Coronary artery (tissue), 2 donors: ENCODE results near the gene S100A13.

ENCODE experiments used
- DNase-seq: peaks from one replicate; pipeline ENCODE4 v3.0.0-alpha.2; 2017; ENCODE audit warnings: low spot score
- H3K27ac ChIP-seq, 2 donors: fragments of 200-600 bp; sonication (generic); one replicate each; pipeline ENCODE4 v1.5.1; 2016 to 2019
- H3K4me3 ChIP-seq: fragments of 200-600 bp; sonication (generic); 2 replicates; pipeline ENCODE4 v1.5.1; 2016; ENCODE audit warnings: mild to moderate bottlenecking, moderate library complexity
- TF ChIP-seq, protein P1 (sequence below): fragments of 200-600 bp; sonication (generic); IDR thresholded peaks from one replicate; pipeline ENCODE4 v1.5.1; 2019; ENCODE audit warnings: antibody characterized with exemption

Gene S100A13

DNA sequence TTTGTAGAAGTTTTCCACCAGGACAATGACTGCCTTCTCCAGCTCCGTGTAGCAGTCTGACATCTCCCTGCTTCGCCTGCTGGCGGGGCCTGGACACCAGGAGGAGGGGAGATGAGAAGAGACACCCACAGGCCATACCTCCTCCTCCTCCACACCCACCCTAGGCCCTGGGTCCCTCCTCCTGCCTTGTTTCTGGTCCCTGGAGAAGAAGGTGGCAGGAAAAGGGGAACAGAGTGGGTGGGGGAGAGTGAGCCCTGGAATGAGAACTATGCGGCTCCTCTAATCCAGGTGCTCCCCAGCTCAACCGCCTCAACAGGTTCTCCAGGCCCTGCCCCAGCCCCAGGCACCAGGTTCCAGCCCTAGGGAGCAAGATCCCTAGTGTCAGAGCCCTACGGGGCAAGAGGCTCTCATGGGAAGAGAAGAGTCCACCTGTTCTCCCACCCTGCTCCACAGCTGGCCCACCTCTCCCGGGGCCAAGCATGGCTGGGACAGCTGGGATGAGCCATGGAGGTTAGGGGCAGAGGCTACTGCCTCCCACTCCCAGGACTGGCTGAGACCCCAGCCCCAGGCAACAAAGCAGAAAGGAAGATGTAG, 19.1 kb downstream of the S100A13 start:
- no peak for DNase-seq
- Histone ChIP-seq H3K4me3 (peak overlapping the region; percentile 86), H3K27ac (peak overlapping the region; percentile 80 to 97)
- TF ChIP-seq, protein P1, sequence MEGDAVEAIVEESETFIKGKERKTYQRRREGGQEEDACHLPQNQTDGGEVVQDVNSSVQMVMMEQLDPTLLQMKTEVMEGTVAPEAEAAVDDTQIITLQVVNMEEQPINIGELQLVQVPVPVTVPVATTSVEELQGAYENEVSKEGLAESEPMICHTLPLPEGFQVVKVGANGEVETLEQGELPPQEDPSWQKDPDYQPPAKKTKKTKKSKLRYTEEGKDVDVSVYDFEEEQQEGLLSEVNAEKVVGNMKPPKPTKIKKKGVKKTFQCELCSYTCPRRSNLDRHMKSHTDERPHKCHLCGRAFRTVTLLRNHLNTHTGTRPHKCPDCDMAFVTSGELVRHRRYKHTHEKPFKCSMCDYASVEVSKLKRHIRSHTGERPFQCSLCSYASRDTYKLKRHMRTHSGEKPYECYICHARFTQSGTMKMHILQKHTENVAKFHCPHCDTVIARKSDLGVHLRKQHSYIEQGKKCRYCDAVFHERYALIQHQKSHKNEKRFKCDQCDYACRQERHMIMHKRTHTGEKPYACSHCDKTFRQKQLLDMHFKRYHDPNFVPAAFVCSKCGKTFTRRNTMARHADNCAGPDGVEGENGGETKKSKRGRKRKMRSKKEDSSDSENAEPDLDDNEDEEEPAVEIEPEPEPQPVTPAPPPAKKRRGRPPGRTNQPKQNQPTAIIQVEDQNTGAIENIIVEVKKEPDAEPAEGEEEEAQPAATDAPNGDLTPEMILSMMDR: no peak

DNA sequence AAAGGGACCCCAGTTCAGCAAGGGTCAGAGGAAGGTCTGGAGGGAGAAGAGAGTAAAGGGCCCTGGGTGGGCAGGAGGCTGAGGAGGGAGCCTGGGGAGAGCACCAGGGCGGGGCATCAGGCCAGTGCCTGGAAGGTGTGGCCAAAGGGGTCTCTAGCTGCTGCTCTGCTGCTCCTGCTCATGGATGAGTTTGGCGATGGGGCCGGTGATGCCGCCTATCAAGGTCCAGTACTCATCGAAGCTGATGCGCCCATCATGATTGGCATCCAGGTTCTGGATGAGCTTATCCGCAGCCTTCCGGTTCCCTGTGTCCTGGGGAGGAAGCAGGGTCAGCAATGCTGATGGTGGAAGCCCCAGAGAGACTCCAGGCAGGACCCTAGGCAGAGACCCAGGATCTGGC, 19.9 kb downstream of the S100A13 start:
- TF ChIP-seq, protein P1: no peak
- peak overlapping the region; percentile 80 to 97 for H3K27ac ChIP-seq
- H3K4me3 ChIP-seq: peak overlapping the region; percentile 86
- DNase-seq: no peak

DNA sequence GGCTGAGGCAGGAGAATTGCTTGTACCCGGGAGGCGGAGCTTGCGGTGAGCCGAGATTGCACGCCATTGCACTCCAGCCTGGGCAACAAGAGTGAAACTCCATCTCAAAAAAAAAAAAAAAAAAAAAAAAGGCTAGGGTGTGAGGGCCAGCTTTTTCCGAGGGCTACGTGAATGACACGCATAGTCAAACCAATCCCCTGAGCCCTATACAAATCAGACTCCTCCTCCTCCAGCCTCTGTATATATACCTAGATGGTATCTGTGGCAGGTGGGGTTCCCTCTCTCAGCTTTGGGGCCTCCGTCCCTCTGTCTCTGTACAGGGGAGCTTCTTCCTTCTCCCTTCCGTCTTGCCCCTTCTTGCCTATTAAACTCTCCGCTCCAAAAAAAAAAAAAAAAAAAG, 21.1 kb downstream of the S100A13 start:
- no peak for DNase-seq
- H3K4me3 ChIP-seq: no peak overlapping the region
- TF ChIP-seq, protein P1: no peak
- no peak overlapping the region for H3K27ac ChIP-seq

DNA sequence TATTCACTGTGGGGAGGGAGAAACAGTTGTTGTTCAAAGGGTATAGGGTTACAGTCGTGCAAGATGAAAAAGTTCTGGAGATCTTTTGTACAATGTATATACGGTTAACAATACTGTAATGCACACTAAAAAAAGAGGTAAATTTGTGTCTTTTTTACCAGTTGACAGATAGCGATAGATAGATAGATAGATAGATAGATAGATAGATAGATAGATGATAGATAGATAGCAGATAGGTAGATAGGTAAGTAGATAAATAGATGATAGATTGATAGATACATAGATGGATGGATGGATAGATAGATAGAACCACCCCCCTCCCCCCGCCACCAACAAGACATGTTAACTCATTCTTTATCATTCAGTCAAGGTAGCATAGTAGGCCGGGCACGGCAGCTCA, 24.6 kb downstream of the S100A13 start:
- H3K27ac ChIP-seq: no peak overlapping the region
- DNase-seq: no peak
- no peak overlapping the region for H3K4me3 ChIP-seq
- TF ChIP-seq, protein P1: no peak

DNA sequence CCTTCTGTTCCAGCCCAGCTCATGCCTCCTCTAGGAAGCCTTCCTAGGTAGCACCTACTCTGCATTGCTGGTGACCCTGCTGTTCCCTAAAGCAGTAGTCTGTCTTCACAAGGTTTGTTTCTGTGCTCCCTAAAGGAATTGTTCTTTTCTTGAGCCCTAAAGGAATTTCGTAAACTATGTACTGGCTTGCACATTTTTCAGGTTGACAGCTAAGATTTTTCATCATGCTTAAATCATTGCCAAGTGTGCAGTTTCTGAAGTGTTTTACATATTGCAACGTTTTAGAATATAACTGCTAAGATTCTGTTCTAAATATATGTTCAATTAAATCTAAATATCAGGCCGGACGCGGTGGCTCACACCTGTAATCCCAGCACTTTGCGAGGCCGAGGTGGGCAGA, 27.5 kb downstream of the S100A13 start:
- TF ChIP-seq, protein P1: no peak
- no peak for DNase-seq
- H3K27ac ChIP-seq: no peak overlapping the region
- no peak overlapping the region for H3K4me3 ChIP-seq

DNA sequence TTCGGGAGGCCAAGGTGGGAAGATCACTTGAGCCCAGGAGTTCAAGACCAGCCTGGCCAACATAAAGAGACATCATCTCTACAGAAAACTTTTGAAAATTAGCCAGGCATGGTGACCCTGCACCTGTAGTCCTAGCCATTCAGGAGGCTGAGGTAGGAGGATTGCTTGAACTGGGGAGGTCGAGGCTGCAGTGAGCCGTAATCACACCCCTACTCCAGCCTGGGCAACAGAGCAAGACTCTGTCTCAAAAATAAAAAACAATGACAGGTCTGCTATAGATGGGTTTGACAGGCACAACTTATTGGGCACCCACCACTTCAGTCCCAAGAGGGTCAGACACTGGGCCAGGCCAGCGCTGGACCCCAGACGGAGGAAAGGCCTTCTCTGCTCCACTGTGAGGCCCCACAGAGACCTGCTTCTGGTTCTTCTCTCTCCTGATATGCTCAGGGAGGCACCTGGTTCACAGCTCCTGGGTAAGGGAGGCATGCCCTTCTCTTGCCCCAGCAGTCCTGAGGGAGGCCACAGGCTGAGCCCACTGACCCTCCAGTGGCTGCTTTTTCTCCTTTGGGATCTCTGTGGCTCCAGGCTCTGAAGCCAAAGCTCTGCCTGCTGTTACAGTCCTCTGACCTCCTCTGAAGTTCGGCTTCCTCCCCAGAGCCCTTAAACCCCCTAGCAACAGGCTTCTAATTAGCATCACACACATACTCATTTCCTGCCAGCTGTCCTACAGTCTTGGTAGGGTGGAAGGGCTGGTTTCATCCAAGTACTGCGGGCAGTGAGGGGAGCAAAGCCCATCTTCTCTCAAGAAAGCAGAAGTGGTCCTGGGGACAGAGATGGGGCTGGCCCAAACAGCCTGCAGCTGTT, 28.8 kb downstream of the S100A13 start:
- TF ChIP-seq, protein P1: no peak
- DNase-seq: no peak
- H3K27ac ChIP-seq: no peak overlapping the region
- no peak overlapping the region for H3K4me3 ChIP-seq

DNA sequence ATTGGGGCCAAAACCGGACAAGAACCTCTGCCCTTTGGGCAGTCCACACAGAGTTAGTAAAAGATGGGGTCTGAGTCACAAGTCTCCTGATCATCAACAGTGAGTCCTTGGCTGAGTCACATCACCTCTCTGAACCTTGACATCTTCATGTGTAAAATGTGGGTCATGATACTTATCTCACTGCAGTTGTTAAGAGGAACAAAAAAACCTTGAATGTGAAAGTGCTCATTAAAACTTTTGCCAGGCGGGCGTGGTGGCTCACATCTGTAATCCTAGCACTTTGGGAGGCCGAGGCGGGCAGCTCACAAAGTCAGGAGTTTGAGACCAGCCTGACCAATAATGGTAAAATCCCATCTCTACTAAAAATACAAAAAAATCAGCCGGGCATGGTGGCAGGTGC, 30.1 kb downstream of the S100A13 start:
- Histone ChIP-seq H3K4me3 (no peak overlapping the region), H3K27ac (no peak overlapping the region)
- TF ChIP-seq, protein P1: no peak
- DNase-seq: no peak
